K562 (cell line): ENCODE measurements around the gene GBA2. TPM values are rescaled to one million over a fixed set of nuclear protein-coding genes. Genes with fewer than 3 reads are reported as not detected.

Experiments used
- ATAC-seq: fragments of 200-7000 bp; cut with Tn5 transposase; 3 replicates; pipeline ENCODE4 v1.9.1; 2020; ENCODE audit warnings: moderate library complexity
- BruUV-seq: library from RNA; stranded (reverse); fragments of 400-500 nt; replicated peaks from 2 replicates; lab custom pipeline; 2021; lab: Mats Ljungman, UMichigan
- CTCF ChIA-PET: fragments of 300-600 bp; formaldehyde crosslinking; extraction: SDS; loops from one replicate; lab custom pipeline; 2021; ENCODE audit warnings: low intra/inter-chr PET ratio; lab: Yijun Ruan, JAX
- POLR2A ChIA-PET: fragments of 300-600, 350-650 bp; sonication (Branson Sonifier 250); formaldehyde crosslinking; extraction: SDS; loops from one replicate; lab custom pipeline; 2021; ENCODE audit warnings: antibody characterized with exemption, inconsistent platforms; lab: Yijun Ruan, JAX
- DNase-seq, 4 experiments: peaks; one replicate each; pipeline versions ENCODE4 v3.0.0 to v3.0.0-alpha.2; 2011 to 2018; ENCODE audit warnings: low spot score in 3 of 4, mixed read lengths in 3 of 4; ENCODE audit errors: extremely low read depth in 1 of 4
- FAIRE-seq: peaks from 2 replicates; lab custom pipeline; 2011; peaks lifted over from hg19 to GRCh38; lab: Jason Lieb, UNC
- H2AFZ ChIP-seq: 2 replicates; pipeline ENCODE4 v1.6.0; 2011; ENCODE audit warnings: low read depth, low read length, control low read depth, inconsistent platforms
- H3K27ac ChIP-seq: fragments of 200-600 bp; 3 replicates; pipeline ENCODE4 v1.8.0; 2011; ENCODE audit warnings: low read depth, mild to moderate bottlenecking, control low read depth, inconsistent platforms, low read length, moderate library complexity, mixed read lengths; ENCODE audit errors: extremely low read depth
- H3K27me3 ChIP-seq, 2 experiments: fragments of 300-600 bp in 1 of 2; 2 replicates in 1 of 2; 3 replicates in 1 of 2; pipeline versions ENCODE4 v1.6.0 to v1.8.0; 2011; ENCODE audit warnings: inconsistent platforms in 2 of 2, low read length in 2 of 2, mild to moderate bottlenecking in 1 of 2, mixed read lengths in 1 of 2, moderate library complexity in 1 of 2; ENCODE audit not compliant: control insufficient read depth in 2 of 2, insufficient read depth in 2 of 2
- H3K36me3 ChIP-seq: fragments of 300-600 bp; 3 replicates; pipeline ENCODE4 v1.8.0; 2011; ENCODE audit warnings: mild to moderate bottlenecking, low read length, inconsistent platforms; ENCODE audit not compliant: control insufficient read depth, insufficient read depth
- H3K4me1 ChIP-seq, 2 experiments: fragments of 200-600 bp in 1 of 2; replicated peaks in 1 of 2; 2 replicates in 1 of 2; 3 replicates in 1 of 2; pipeline versions ENCODE4 v1.5.1 to v1.8.0; 2011; ENCODE audit warnings: inconsistent platforms in 2 of 2, low read length in 2 of 2, mild to moderate bottlenecking in 1 of 2, mixed read lengths in 1 of 2, moderate library complexity in 1 of 2; ENCODE audit not compliant: control insufficient read depth in 2 of 2, insufficient read depth in 2 of 2
- H3K4me2 ChIP-seq: 2 replicates; pipeline ENCODE4 v1.6.1; 2011; ENCODE audit warnings: low read length, control low read depth, inconsistent platforms, mixed read lengths; ENCODE audit not compliant: insufficient read depth
- H3K4me3 ChIP-seq: fragments of 200-600 bp; sonication (generic), shearing (Covaris generic); 2 replicates; pipeline ENCODE4 v1.5.1; 2016; ENCODE audit warnings: control low read depth, inconsistent platforms
- H3K79me2 ChIP-seq: fragments of 200-600 bp; 3 replicates; pipeline ENCODE4 v1.8.0; 2011; ENCODE audit warnings: low read length, inconsistent platforms; ENCODE audit not compliant: control insufficient read depth, insufficient read depth
- H3K9ac ChIP-seq, 2 experiments: 2 replicates each; pipeline versions ENCODE4 v1.6.0 to v1.6.1; 2011; ENCODE audit warnings: low read depth in 2 of 2, low read length in 2 of 2, control low read depth in 1 of 2, inconsistent platforms in 1 of 2, mild to moderate bottlenecking in 1 of 2, mixed read lengths in 1 of 2; ENCODE audit not compliant: insufficient read depth in 1 of 2
- H3K9me1 ChIP-seq: one replicate; pipeline ENCODE4 v1.6.0; 2011; ENCODE audit warnings: inconsistent platforms, mild to moderate bottlenecking, low read length, moderate library complexity; ENCODE audit not compliant: control insufficient read depth, insufficient read depth
- H3K9me3 ChIP-seq: replicated peaks from 2 replicates; pipeline ENCODE4 v1.5.1; 2011; ENCODE audit warnings: low read depth, low read length, inconsistent platforms; ENCODE audit not compliant: control insufficient read depth, insufficient read depth
- H4K20me1 ChIP-seq: replicated peaks from 2 replicates; pipeline ENCODE4 v1.6.1; 2011; ENCODE audit warnings: low read length, inconsistent platforms, mixed read lengths; ENCODE audit not compliant: control insufficient read depth, insufficient read depth
- BCOR ChIP-seq: fragments of 450-650 bp; IDR thresholded peaks from 2 replicates; pipeline ENCODE4 v1.6.1; 2016
- CCNT2 ChIP-seq: IDR thresholded peaks from 2 replicates; pipeline ENCODE4 v1.6.1; 2011; ENCODE audit warnings: borderline replicate concordance, low read depth, mild to moderate bottlenecking, moderate library complexity, mixed read lengths, low read length; ENCODE audit not compliant: insufficient read length; ENCODE audit errors: extremely low read depth
- ERF ChIP-seq: fragments of 450-650 bp; formaldehyde crosslinking; IDR thresholded peaks from 2 replicates; pipeline ENCODE4 v1.4.0; 2020; ENCODE audit warnings: mild to moderate bottlenecking, mixed read lengths
- MTA2 ChIP-seq: fragments of 450-650 bp; IDR thresholded peaks from 2 replicates; pipeline ENCODE4 v1.6.1; 2016; ENCODE audit warnings: low read depth
- NRF1 ChIP-seq, 2 experiments: fragments of 450-650 bp; IDR thresholded peaks in 1 of 2; conservative IDR thresholded peaks in 1 of 2; 2 replicates each; pipeline ENCODE4 v1.6.1; 2014; ENCODE audit warnings: mild to moderate bottlenecking in 2 of 2
- OTX1 ChIP-seq: fragments of 450-650 bp; formaldehyde crosslinking; IDR thresholded peaks from 2 replicates; pipeline ENCODE4 v1.4.0; 2022; ENCODE audit warnings: mild to moderate bottlenecking
- POLR3A ChIP-seq: IDR thresholded peaks from 2 replicates; pipeline ENCODE4 v1.6.1; 2011; ENCODE audit warnings: borderline replicate concordance, mild to moderate bottlenecking, moderate library complexity; ENCODE audit not compliant: insufficient read length, insufficient read depth; ENCODE audit errors: extremely low read depth
- SMARCB1 ChIP-seq: IDR thresholded peaks from 2 replicates; pipeline ENCODE4 v1.6.1; 2011; ENCODE audit warnings: improper control_type of control experiment, low read depth; ENCODE audit not compliant: insufficient read length
- TAF7 ChIP-seq: fragments of 450-650 bp; IDR thresholded peaks from 2 replicates; pipeline ENCODE4 v1.6.1; 2016; ENCODE audit warnings: missing genetic modification characterization, missing compliant biosample characterization
- ZBTB9 ChIP-seq: fragments of 450-650 bp; formaldehyde crosslinking; IDR thresholded peaks from 2 replicates; pipeline ENCODE4 v1.4.0; 2020; ENCODE audit warnings: mild to moderate bottlenecking, moderate library complexity
- ZNF518B ChIP-seq: fragments of 250-450 bp; sonication (Bioruptor Pico); IDR thresholded peaks from 2 replicates; pipeline ENCODE4 v1.5.0; 2021; ENCODE audit warnings: mild to moderate bottlenecking, moderate library complexity
- ZNF551 ChIP-seq: fragments of 250-450 bp; sonication (Bioruptor Pico); IDR thresholded peaks from 2 replicates; pipeline ENCODE4 v1.5.0; 2021; ENCODE audit warnings: mild to moderate bottlenecking, moderate library complexity
- ZNF717 ChIP-seq: fragments of 250-450 bp; sonication (Bioruptor Pico); IDR thresholded peaks from 2 replicates; pipeline ENCODE4 v1.5.0; 2021
- ZNF764 ChIP-seq: fragments of 250-450 bp; sonication (Bioruptor Pico); IDR thresholded peaks from 2 replicates; pipeline ENCODE4 v1.4.0; 2020; ENCODE audit warnings: low read depth, mild to moderate bottlenecking, moderate library complexity
- ZSCAN29 ChIP-seq: fragments of 450-650 bp; IDR thresholded peaks from 2 replicates; pipeline ENCODE4 v1.6.1; 2017
- WGBS: fragments of 100-300 bp; shearing (Covaris generic); methylation state at CpG from one replicate; pipeline ENCODE4 v1.1.6; 2016; ENCODE audit warnings: low coverage, mixed read lengths; ENCODE audit not compliant: insufficient coverage; ENCODE audit errors: missing lambda C conversion rate; 5-methylcytosine and 5-hydroxymethylcytosine counted together
- in situ Hi-C: fragments of 300-500 bp; cut with MboI; formaldehyde crosslinking; loops from 4 replicates; pipeline ENCODE4 v1.15.0; 2018; ENCODE audit warnings: inconsistent platforms, mixed read lengths
- intact Hi-C: fragments of 100-400 bp; cut with micrococcal nuclease; formaldehyde crosslinking; loops from 2 replicates; pipeline ENCODE4 v1.14.2; 2022
- polyA plus RNA-seq, 8 experiments: library from polyadenylated mRNA; depleted of rRNA in 4 of 8; stranded (reverse) in 5 of 8; unstranded in 3 of 8; fragments of >200 nt; fragmentation: Nextera tagmentation in 2 of 8; fragmentation: Illumina TruSeq in 1 of 8; extraction: Ambion mirVana in 2 of 8; extraction: Trizol in 1 of 8; gene quantifications; 2 replicates each; pipeline versions ENCODE4 v1.2.1 to v1.2.3, GENCODE V29; 2011 to 2014; ENCODE audit warnings: inconsistent platforms in 1 of 8, missing spikeins in 1 of 8
- total RNA-seq, 7 experiments: library from RNA; depleted of rRNA in 6 of 7; stranded (reverse); fragments of >200 nt in 6 of 7; fragmentation: Illumina TruSeq in 2 of 7; extraction: Trizol in 2 of 7; gene quantifications; 2 replicates each; pipeline versions ENCODE4 v1.2.1 to v1.2.3, GENCODE V29; 2011 to 2021; ENCODE audit warnings: low replicate concordance in 1 of 7
- TF ChIP-seq, protein P1 (sequence below), 2 experiments: IDR thresholded peaks; 2 replicates each; pipeline ENCODE4 v1.6.1; 2012; ENCODE audit warnings: improper control_type of control experiment in 2 of 2, low read depth in 2 of 2, low read length in 2 of 2, borderline replicate concordance in 1 of 2

Gene GBA2
- total and polyA plus RNA-seq, 9 of the 15 experiments (the other 6 are each of a cell fraction or from before 2014, with no cell fraction given), result 14.1 to 60.4 (median 32.1) TPM

DNA sequence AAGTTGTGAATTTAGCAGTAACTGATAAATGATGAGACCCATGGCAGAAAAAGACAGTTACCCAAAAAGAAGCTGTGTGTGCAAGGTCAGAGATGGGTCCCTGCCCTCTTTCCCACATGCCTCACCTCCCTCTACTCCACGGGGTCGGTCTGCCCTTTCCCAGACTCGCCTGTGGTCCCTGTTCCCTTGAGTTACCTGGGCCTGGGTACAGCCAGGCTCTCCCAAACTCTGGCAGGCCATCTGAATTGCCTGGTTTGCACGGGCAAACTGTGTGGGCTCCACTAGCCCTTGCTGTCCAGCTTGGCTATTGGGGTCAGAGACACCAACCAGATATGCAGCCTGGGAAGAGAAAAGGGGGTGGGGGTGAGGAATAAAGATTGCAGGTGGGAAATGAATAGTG is 40.9 kb downstream of the GBA2 start (continued):
- TF ChIP-seq MTA2, result no peak
- TF ChIP-seq ZNF518B (CRISPR knock-in tag), result no peak
- TF ChIP-seq TAF7 (tag), result no peak

DNA sequence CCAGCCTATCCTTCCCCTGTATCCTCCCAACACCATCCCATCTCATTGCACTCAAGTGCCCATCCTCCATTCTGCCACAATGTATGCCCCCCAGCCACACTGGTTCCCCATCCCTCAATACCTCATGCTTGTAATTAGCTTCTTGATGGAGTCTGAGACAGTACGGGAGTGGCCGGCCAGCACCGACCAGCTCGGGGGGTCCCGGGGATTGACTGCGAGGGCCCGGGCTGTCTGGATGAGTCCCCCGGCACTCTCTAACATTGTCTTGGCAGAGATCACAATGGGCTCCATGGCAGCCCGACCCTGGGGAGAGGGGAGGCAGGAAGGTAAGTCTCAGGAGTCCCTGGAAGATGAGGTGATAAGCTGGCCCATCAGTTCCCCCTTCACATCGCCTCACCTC is 42.1 kb downstream of the GBA2 start:
- no peak overlapping the region for H2AFZ ChIP-seq
- H3K9ac ChIP-seq, result no peak overlapping the region
- POLR2A ChIA-PET, result interaction anchor here (1.3 to 1.8 kb wide), 4 partner anchors 10 to 15 kb away, joined by 3 to 8 read pairs (median 4); no protein-coding TSS in a partner anchor
- H3K4me1 ChIP-seq, result no peaks in the 10 kb centered on the region
- in situ Hi-C loops (no loop called here), intact Hi-C loops (no loop called here)
- ATAC-seq, result no peak
- peaks cover 3% of the 10 kb centered on the region for H3K9me1 ChIP-seq
- no TSS peak for BruUV-seq
- WGBS, result 96% methylated on average over 9 of the region's 10 CpGs
- H4K20me1 ChIP-seq, result no peaks in the 10 kb centered on the region
- CTCF ChIA-PET, result no interaction called here
- H3K36me3 ChIP-seq, result peaks cover 92% of the 10 kb centered on the region
- no peak for DNase-seq
- no peak for FAIRE-seq
- no peak overlapping the region for H3K4me3 ChIP-seq
- no peak overlapping the region for H3K27ac ChIP-seq
- H3K4me2 ChIP-seq, result no peak overlapping the region
- H3K79me2 ChIP-seq, result no peaks in the 10 kb centered on the region
- no peaks in the 10 kb centered on the region for H3K27me3 ChIP-seq
- H3K9me3 ChIP-seq, result no peaks in the 10 kb centered on the region
- no peak for TF ChIP-seq NRF1 (conservative IDR thresholded peaks at IDR 0.05 in 1 of 2, IDR thresholded peaks at IDR 0.05 in 1 of 2)
- no peak for TF ChIP-seq ZNF551
- no peak for TF ChIP-seq POLR3A
- no peak for TF ChIP-seq ZSCAN29
- TF ChIP-seq ZBTB9 (CRISPR knock-in tag), result no peak
- TF ChIP-seq, protein P1, sequence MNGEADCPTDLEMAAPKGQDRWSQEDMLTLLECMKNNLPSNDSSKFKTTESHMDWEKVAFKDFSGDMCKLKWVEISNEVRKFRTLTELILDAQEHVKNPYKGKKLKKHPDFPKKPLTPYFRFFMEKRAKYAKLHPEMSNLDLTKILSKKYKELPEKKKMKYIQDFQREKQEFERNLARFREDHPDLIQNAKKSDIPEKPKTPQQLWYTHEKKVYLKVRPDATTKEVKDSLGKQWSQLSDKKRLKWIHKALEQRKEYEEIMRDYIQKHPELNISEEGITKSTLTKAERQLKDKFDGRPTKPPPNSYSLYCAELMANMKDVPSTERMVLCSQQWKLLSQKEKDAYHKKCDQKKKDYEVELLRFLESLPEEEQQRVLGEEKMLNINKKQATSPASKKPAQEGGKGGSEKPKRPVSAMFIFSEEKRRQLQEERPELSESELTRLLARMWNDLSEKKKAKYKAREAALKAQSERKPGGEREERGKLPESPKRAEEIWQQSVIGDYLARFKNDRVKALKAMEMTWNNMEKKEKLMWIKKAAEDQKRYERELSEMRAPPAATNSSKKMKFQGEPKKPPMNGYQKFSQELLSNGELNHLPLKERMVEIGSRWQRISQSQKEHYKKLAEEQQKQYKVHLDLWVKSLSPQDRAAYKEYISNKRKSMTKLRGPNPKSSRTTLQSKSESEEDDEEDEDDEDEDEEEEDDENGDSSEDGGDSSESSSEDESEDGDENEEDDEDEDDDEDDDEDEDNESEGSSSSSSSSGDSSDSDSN (IDR thresholded peaks at IDR 0.05; ENCODE audit: borderline replicate concordance in 1 of 2, low read depth in 2 of 2, low read length in 2 of 2), result no peak
- no peak for TF ChIP-seq ZNF717
- TF ChIP-seq CCNT2, result no peak
- TF ChIP-seq OTX1 (CRISPR knock-in tag), result no peak
- TF ChIP-seq SMARCB1, result no peak
- TF ChIP-seq ERF (CRISPR knock-in tag), result no peak
- TF ChIP-seq ZNF764 (CRISPR knock-in tag), result no peak
- TF ChIP-seq BCOR, result no peak
